GM12878 (cell line): Measurements from ENCODE around the gene LMLN.

Source experiments
- HDGF ChIP-seq: fragments of 450-650 bp; IDR thresholded peaks from 2 replicates; pipeline ENCODE4 v1.6.1; 2016; ENCODE audit warnings: antibody characterized with exemption
- POLR2A ChIP-seq: IDR thresholded peaks from 2 replicates; pipeline ENCODE4 v1.6.1; 2011; ENCODE audit warnings: low read depth, mild to moderate bottlenecking, low read length
- POLR2AphosphoS5 ChIP-seq: IDR thresholded peaks from 2 replicates; pipeline ENCODE4 v1.6.1; 2011; ENCODE audit warnings: mild to moderate bottlenecking, low read length, inconsistent platforms
- RCOR1 ChIP-seq: conservative IDR thresholded peaks from 2 replicates; pipeline ENCODE4 v1.6.1; 2012; ENCODE audit warnings: low read depth, low read length, improper control_type of control experiment
- SIN3A ChIP-seq: IDR thresholded peaks from 2 replicates; pipeline ENCODE4 v1.6.1; 2012; ENCODE audit warnings: low read depth, low read length, improper control_type of control experiment
- TBL1XR1 ChIP-seq: IDR thresholded peaks from 2 replicates; pipeline ENCODE4 v1.6.1; 2012; ENCODE audit warnings: low read depth, low read length, improper control_type of control experiment
- TF ChIP-seq, protein P1 (sequence below): IDR thresholded peaks from 2 replicates; pipeline ENCODE4 v1.6.1; 2011; ENCODE audit warnings: low read depth, mild to moderate bottlenecking, low read length, moderate library complexity, borderline replicate concordance; ENCODE audit errors: extremely low read depth

DNA sequence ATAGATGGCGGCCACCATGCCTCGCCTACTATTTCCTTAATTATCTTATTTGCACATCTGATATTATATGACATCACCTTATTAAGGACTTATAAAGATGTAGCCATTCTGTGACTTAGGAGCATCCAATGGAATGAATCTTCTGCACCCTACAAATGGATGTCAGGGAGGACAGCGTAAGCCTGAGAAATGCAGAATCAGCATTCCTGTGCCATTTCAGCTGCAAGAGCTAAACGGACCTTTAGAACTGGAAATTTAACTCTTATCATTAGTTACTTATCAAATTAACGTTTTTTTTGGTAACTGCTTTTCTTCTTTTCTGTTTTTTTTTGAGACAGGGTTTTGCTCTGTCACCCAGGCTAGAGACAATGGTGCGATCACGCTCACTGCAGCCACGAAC lies 65.6 kb downstream of the LMLN start:
- TF ChIP-seq HDGF (no peak), POLR2AphosphoS5 (no peak), POLR2A (no peak), TBL1XR1 (no peak), SIN3A (no peak), RCOR1 (no peak)
- TF ChIP-seq, protein P1, sequence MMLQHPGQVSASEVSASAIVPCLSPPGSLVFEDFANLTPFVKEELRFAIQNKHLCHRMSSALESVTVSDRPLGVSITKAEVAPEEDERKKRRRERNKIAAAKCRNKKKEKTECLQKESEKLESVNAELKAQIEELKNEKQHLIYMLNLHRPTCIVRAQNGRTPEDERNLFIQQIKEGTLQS = no peak
